Measurements from ENCODE around the gene FKBP2.

FKBP2 gene

DNA sequence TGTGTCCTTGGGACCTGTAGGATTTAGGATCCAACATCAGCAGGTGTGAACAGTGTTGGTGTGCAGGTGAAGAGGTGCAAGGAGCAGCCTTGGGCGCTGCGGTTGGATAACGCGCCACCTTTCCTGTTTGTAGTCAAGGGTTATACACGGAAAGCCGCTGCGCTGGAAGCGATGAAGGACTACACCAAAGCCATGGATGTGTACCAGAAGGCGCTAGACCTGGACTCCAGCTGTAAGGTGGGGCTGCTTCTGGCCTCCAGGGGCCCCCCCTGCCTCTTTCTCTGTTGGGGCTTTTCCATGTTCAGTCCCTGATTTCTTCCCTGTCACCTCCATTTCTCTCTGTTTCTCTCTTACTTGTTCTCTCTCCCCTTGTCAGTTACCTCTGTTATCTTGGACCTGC lies 37.9 kb upstream of the FKBP2 start:
- TF ChIP-seq, protein P1, sequence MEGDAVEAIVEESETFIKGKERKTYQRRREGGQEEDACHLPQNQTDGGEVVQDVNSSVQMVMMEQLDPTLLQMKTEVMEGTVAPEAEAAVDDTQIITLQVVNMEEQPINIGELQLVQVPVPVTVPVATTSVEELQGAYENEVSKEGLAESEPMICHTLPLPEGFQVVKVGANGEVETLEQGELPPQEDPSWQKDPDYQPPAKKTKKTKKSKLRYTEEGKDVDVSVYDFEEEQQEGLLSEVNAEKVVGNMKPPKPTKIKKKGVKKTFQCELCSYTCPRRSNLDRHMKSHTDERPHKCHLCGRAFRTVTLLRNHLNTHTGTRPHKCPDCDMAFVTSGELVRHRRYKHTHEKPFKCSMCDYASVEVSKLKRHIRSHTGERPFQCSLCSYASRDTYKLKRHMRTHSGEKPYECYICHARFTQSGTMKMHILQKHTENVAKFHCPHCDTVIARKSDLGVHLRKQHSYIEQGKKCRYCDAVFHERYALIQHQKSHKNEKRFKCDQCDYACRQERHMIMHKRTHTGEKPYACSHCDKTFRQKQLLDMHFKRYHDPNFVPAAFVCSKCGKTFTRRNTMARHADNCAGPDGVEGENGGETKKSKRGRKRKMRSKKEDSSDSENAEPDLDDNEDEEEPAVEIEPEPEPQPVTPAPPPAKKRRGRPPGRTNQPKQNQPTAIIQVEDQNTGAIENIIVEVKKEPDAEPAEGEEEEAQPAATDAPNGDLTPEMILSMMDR (IDR thresholded peaks at IDR 0.05; ENCODE audit: low read depth, low read length, missing control alignments): no peak

DNA sequence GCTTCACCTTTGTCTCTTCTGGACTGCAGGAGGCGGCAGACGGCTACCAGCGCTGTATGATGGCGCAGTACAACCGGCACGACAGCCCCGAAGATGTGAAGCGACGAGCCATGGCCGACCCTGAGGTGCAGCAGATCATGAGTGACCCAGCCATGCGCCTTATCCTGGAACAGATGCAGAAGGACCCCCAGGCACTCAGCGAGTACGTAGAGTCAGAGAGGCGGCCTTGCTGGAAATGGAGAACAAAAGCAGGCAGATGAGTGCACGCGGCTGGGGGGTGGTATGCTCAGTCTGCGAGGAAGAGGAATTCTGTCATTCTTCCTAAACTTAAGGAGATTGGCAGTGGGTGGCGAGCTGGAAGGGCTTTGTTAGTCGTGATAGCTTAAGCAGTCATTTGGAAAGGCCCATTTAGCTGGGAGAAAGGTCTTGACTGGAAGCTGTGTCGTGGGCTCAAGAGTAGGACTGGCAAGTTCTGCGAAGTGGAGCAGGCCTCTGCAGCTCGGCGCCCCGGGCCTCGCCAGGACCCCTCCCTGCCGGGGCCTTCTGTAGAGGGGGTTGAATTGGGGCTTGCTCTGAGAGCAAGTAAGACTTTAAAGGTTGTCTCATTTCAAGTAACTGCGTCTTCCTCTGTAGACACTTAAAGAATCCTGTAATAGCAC lies 37.3 kb upstream of the FKBP2 start:
- in situ Hi-C loops (cut with HindIII; ENCODE audit: low pct_ligation_motif_present, low sequenced_read_pairs): no loop called here
- DNase-seq: no peak
- Histone ChIP-seq H3K4me3 (ENCODE audit: low read depth, low read length) (no peak overlapping the region), H3K27ac (no peak overlapping the region), H3K27me3 (replicated peaks) (no peaks in the 10 kb centered on the region), H3K36me3 (replicated peaks) (peaks cover 65% of the 10 kb centered on the region)
- TF ChIP-seq, protein P1 (IDR thresholded peaks at IDR 0.05; ENCODE audit: low read depth, low read length, missing control alignments): no peak

More for the DNA sequence above, 37.9 kb upstream of the FKBP2 start:
- Histone ChIP-seq H3K36me3 (replicated peaks) (peaks cover 71% of the 10 kb centered on the region), H3K27me3 (replicated peaks) (no peaks in the 10 kb centered on the region), H3K27ac (no peak overlapping the region), H3K4me3 (ENCODE audit: low read depth, low read length) (no peak overlapping the region)
- DNase-seq: no peak
- in situ Hi-C loops (cut with HindIII; ENCODE audit: low pct_ligation_motif_present, low sequenced_read_pairs): no loop called here

DNA sequence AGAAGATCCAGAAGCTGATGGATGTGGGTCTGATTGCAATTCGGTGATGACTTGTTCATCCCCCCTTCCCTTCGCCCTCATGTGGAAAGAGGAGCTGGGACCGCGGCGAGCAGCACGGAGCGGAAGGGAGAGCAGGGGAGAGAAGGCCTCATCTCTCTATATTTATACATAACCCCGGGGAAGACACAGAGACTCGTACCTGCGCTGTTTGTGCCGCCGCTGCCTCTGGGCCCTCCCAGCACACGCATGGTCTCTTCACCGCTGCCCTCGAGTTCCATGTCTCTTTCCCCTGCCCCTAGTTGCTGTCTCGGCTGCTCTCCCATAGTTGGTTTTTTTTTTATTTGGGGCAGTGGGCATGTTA lies 36.8 kb upstream of the FKBP2 start:
- no peaks in the 10 kb centered on the region for H3K27me3 ChIP-seq (replicated peaks)
- no peak overlapping the region for H3K4me3 ChIP-seq (ENCODE audit: low read depth, low read length)
- in situ Hi-C loops (cut with HindIII; ENCODE audit: low pct_ligation_motif_present, low sequenced_read_pairs): no loop called here
- peaks cover 62% of the 10 kb centered on the region for H3K36me3 ChIP-seq (replicated peaks)
- DNase-seq: no peak
- TF ChIP-seq, protein P1 (IDR thresholded peaks at IDR 0.05; ENCODE audit: low read depth, low read length, missing control alignments): no peak
- no peak overlapping the region for H3K27ac ChIP-seq

DNA sequence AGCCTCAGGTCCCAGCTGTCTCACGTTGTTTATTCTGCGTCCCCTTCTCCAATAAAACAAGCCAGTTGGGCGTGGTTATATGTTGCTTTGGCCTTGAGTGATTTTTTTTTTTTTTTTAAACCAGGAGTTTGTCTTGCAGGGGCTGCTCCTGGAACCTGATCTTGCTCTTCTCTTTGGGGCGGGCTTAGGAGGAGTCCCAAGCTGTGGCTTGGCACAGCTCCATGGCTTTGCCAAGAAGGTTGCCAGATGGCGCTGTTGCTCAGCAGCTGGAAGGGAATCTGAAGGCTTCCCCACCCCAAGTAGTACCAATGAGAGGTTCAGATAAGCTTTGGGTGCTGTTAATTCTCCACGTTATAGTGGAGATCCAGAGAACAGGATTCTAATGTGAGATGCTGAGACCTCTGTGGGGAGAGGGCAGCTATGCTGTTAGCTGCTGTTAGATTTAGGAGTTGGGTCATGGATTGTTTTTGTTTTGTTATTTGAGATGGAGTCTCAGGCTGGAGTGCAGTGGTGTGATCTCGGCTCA lies 36.4 kb upstream of the FKBP2 start:
- H3K27me3 ChIP-seq (replicated peaks): no peaks in the 10 kb centered on the region
- TF ChIP-seq, protein P1 (IDR thresholded peaks at IDR 0.05; ENCODE audit: low read depth, low read length, missing control alignments): peak; percentile 87
- peaks cover 59% of the 10 kb centered on the region for H3K36me3 ChIP-seq (replicated peaks)
- peak overlapping the region; percentile 7 for H3K27ac ChIP-seq
- DNase-seq: peak; percentile 86
- in situ Hi-C loops (cut with HindIII; ENCODE audit: low pct_ligation_motif_present, low sequenced_read_pairs): no loop called here
- no peak overlapping the region for H3K4me3 ChIP-seq (ENCODE audit: low read depth, low read length)

DNA sequence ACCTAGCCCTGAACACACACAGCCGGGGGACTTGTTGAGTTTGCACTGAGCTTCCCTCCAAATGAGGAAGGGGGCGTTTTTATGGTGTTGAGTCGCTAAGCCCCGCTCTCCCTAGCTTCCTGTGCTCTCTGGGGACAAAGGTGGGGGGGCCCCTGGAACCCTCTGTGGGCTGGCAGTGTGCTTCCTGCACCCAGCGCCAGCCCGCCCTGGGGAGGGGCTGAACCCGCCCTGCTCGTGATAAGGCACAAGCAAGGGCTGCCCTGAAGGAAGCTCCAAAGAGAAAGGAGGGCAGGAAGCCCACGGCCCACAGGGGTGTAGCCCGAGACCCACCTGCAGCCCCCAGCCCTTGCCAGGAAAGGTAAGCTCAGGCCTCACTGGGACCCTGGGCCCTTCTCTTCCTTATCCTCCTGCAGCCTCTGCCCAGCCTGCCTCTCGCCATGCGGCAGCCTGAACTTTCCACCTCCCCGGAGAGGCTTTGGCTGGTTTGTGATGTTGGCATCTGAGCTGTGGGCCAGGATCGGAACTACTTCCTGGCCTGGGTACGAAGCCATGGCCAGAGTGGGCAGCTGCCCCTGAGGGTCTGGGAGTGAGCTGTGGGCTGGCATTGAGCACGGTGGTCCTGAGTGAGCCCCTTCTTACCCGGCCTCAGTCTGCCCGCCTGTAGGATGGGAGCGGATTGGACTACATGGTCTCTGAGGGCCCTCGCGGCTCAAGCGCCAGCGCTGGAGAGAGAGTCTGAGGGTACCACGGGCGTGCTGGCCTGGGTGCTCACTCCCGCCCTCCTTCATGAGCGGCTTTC lies 34.2 kb upstream of the FKBP2 start, which contains the start of gene FERMT3:
Gene FERMT3, plus strand, starts transcription at position 265 of the 799 bp plus-strand sequence. CDS start 644 bp downstream, outside the sequence.
- Histone ChIP-seq H3K27me3 (replicated peaks) (no peaks in the 10 kb centered on the region), H3K4me3 (ENCODE audit: low read depth, low read length) (no peak within 1 kb of the TSS), H3K36me3 (replicated peaks) (peaks cover 39% of the 10 kb centered on the region), H3K27ac (peak within 1 kb of the TSS; percentile 83)
- in situ Hi-C loops (cut with HindIII; ENCODE audit: low pct_ligation_motif_present, low sequenced_read_pairs): no loop called here
- DNase-seq: no peak
- TF ChIP-seq, protein P1 (IDR thresholded peaks at IDR 0.05; ENCODE audit: low read depth, low read length, missing control alignments): no peak
